ENCODE measurements around the gene KCNIP1.

KCNIP1 gene

DNA sequence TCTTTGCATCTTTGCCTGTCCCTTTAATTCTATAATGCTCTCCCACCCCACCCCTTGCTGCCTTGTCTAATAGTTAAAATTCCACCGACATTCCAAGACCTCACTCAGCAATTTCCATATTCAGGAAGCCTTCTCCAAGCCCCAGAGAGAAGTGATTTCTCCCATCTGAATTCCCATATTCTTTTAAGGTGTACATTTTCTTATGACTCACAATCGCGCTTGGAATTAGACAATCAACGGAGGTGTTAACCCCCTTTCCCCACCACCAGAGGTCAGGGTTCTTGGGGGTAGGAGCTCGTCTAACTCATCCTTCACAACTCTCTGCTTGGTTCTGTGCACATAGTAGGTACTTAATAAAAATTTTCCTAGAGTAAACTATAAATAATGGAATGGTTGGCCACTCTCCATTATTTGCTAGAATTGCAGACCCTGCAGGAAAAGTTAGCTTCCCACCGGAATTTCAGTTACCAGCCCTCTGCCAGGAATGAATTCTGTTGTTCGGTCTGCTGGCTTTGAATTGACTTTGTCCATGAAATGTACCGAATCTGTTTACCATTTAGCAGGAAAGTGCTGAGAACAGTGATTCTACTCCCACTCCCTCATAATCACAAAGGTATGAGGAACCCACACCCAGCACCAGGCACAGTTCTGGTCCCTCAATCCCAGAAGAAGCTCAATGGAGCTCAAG lies 5.0 kb downstream of the KCNIP1 start:
- no peak for DNase-seq (ENCODE audit: low spot score)

DNA sequence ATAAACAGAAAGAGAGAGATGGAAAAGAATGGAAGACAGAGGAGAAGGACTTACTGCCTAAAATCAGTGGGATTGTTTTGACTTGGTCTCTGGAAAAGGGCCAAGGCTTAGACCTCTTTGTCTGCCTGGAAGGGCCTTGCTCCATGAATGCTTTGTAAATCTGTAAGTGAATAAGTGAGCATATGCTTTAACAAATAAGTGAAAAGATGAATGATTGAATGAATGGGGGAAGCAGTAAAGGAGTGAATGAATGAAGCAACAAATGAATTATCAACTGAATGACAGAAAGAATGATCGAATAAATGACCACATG lies 5.5 kb downstream of the KCNIP1 start:
- no peak for DNase-seq (ENCODE audit: low spot score)

DNA sequence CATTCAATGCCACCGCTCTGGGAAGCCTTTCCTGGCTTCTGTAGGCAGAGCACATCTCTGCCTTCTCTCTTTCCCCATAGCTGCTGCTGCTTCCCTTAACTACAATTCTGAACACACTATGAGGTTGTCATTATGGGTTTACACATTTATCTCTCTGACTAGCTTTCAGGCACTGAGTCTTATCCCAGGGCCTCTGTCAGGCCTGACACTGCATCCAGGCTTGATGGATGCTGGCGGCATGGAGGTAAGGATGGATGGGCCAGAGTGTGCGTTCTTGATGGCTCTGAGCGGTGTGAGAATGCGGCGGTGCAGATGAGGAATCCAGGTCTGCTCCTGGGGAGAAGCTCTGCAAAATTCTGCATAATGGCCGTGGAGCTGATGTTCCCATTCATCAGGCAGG lies 6.3 kb downstream of the KCNIP1 start:
- no peak for DNase-seq (ENCODE audit: low spot score)

DNA sequence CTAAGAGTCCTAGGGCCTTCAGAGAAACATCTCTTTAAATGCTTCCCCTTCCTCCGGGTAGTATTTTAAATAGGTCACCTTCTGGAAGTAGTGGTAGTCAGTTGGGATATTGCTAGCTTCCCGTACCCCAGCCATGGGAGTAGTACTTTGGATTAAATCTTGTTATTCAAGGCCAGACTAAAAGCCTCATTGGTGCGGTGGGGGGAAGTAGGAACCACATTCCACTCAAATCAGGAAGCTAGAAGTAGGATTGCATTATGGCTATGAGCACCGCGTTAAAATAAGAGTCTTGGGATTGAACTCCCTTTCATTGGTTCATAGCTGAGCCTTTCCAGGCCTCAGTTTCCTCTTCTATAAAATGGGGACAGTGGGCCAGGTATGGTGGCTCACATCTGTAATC lies 6.7 kb downstream of the KCNIP1 start:
- no peak for DNase-seq (ENCODE audit: low spot score)

DNA sequence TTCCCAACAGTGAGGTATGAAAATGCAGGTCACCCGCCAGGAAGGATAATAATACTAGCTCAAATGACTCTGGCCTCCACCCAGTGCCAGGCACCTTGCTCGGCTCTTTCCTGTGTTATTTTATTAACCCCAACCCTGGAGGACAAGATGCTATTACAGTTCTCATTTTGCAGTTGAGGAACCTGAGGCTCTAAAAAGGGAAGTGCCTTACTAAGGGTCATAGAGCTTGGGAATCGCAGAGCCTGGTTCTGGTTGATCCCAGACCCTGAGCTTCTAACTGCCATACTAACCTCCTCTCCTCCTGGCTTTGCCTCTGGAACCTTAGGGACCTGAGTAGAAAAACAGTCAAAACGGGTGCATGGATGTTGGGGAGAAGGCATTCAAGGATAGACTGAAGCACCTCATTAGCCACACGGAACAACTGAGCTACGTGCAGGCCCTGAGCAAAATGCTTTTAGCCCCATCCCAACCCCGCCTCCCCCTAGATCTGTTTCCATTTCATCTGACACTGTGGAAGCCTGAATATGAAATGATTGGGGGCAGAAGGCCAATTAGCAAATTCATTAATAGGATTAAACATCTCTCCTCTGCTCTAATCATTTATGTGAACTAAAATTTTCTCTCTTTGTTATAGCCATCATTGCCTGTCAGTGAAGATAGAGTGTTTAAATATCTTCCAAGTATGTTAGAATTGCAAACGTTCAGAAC lies 7.9 kb downstream of the KCNIP1 start:
- DNase-seq (ENCODE audit: low spot score): no peak

DNA sequence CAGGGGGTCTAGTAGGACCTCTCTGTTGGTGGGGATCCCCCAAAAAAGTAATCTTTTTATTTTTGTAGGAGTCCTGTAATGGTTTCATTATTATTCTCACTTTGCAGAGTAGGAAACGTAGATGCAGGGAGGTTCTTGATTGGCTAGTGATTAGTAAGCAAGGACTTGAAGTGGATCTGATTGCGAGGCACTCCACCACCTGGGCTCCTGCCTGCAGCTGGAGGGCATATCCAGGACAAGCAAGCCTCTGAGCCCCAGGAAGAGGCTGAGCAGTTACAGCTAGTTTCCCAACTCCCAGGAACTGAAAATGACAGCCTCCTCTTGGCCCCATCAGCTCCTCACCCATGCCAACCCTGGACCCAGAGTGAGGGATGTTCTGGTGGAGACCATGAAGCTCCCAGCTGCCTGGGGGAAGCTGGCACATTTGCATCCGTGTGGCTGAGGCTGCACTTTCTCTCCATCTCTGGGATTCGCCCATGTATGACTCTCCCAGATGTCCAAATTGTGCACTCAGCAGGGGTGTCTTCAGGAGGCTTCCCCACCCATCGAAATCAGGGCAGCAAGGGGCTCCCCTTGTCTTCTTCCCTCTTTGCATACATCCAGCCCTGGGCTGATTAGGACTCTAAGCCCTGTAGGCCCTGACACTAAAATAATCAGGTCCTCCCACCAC lies 10.2 kb downstream of the KCNIP1 start:
- no peak for DNase-seq (ENCODE audit: low spot score)

DNA sequence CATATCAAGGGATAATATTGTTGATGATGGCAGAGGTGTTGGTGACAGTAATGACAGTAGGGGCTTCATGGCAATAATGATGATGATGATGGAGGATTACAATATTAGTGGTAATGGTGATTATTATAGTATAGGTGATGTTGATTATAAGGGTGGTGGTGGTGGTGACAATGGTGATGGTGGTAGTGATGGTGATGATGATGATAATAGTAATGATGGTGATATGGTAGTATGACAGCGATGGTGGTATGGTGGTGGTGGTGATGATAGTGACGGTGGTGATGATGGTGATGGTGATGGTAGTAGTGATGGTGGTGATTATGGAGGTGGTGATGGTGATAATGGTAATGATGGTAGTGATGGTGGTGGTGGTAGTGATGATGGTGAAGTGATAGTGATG lies 13.6 kb downstream of the KCNIP1 start:
- DNase-seq (ENCODE audit: low spot score): no peak

DNA sequence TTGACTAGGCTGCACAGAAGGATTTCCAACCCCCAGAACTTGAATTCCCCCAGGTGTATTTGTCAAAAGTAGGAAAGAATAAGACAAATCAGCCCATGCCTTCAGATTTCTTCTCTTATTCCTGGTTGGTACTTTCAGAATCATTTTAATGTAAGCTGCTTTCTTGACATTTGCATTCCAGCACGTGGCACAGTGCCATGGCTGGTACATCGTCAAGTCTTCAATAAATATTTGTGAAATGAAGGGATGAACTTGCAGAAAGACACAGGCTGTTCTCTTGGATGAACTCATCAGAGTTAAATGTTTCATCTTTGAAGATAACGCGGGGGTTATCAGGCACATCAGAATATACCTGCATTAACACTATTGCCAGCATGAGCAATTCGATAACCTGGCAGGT lies 14.5 kb downstream of the KCNIP1 start:
- no peak for DNase-seq (ENCODE audit: low spot score)

DNA sequence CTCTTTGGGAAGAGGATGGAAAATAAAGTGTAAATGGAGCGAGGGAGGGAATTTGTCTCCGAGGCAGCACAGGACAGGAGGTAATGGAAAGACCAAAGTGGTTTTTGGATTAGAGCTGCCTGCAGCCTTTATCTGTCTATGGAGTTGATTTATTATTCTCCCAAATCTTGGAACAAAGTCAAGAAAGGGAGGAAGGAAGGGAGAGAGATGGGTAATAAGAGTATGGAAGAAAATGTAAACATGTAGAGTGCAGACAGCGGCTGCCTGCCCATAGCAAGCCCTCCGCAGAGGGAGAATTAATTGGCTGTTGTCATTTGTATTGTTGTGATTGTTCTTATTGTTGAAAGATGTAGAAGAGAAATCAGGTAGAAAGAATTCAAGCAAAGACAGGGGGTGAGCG lies 15.7 kb downstream of the KCNIP1 start:
- no peak for DNase-seq (ENCODE audit: low spot score)

DNA sequence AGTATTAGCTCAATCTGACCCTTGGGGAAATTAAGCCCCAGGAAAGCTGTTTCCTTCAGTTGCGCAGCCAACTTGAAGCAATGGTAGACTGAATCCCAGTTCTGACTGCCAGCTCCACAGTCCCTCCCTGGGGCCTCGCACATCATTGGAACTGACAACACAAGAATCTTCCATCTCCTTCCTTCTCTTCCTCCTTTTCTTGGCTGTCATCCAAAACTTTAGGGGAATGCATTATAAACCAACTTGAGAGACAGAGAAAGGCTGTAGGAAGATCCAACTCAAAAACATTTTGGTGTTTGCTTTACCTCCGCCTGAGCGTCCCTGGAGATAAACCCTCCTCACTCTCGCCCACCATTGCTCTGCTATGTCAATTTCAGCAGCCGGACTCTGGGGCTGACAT lies 16.6 kb downstream of the KCNIP1 start:
- no peak for DNase-seq (ENCODE audit: low spot score)

DNA sequence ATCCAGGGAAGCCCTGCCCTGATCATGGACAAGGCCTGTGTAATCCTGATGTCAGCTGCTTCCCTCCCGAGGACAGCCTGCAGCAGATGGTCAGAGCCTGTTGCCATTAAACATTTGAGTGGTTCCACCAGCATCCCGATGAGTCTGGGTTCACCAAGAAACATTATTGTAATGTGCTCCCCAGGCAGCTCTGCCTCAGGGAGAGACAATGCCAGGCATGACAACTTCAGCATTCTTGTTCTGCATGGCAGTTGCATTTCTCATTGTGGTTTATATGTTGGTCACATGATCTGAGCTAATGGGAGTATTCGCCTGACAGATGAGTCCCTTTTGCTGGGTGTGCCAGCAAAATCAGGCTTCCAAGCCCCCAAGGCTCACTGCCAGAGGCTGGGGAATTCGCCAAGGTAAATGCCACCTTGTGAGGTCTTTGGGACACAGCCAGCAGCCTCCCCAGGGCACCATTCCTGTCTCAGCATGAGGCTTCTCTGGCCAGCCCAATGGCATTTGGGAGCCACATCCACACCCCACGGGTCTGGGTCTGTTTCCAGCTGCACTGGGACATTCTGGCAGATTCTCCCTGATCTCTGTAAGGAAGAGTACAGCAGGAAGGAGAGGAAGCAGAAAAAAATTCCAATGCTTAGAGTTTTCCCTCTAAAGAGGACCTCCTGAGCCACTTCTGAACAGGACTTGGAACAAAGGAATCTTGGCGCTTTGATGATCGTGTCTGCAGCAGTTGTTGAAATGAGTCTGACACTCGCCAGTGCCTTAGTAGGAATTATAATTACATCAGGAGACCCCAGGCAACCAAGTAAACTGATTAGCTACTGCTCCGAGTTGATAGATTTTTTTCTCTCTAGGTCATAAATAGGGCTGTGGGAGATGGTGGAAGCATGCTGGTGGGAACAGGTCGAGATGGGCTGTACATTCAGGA lies 18.7 kb downstream of the KCNIP1 start:
- DNase-seq (ENCODE audit: low spot score): peak; percentile 66

DNA sequence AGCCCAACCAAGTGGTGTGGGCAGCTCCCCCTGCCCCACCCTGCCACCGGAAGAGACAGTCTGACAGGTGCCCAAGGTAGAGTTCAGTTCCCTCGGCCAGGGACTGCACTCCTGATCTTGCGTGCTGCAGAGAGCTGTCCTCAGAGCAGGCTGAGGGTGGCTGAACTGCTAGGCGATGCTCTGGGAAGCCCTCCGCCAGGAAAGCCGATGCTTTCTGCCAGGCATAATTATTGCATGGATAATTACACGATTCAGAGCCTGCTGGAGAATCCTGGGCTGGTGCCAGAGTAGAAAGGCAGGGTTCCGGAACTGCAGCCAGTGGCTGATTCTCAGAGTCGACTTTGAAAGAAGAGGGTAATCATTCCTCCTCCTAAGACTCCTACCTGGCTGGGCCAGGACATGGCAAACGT lies 19.3 kb downstream of the KCNIP1 start:
- DNase-seq (ENCODE audit: low spot score): no peak

DNA sequence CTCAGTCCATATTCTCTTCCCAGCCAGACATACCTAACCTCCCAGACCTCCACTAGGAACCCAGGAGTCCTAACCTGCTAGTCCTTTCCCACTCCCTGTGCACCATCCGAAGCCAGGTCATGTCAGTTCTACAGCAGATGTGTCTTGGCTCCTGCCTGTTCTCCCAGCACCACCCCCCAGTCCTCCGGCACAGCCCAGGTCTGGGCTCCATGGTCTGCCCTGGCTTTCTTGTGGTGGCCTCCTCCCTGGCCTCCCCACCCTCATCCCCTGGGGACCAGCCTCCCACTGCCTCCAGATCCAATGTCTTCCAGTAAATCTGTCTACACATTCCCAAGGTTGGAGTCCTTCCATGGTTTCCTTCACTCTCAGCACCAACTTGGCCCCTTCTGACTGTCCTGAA lies 20.0 kb downstream of the KCNIP1 start:
- no peak for DNase-seq (ENCODE audit: low spot score)

DNA sequence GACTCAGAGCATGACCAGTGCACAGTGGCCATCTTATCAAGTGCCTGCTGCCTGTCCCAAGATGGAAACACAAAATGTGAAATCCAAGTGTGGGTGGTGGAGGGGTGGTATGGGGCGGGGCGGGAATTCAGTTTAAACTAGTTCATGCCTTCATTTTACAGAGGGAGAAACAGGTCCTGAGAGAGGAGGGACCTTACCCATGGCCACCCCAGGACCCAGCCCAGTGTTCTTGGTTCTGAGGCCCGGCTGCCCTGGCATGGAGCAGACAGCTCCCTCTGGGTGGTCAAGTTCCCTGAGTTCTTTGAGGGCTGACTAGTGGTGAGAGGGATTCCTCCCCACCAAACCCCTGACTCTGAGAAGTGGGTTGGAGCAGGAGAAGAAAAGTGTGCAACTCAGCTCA lies 20.8 kb downstream of the KCNIP1 start:
- DNase-seq (ENCODE audit: low spot score): no peak

DNA sequence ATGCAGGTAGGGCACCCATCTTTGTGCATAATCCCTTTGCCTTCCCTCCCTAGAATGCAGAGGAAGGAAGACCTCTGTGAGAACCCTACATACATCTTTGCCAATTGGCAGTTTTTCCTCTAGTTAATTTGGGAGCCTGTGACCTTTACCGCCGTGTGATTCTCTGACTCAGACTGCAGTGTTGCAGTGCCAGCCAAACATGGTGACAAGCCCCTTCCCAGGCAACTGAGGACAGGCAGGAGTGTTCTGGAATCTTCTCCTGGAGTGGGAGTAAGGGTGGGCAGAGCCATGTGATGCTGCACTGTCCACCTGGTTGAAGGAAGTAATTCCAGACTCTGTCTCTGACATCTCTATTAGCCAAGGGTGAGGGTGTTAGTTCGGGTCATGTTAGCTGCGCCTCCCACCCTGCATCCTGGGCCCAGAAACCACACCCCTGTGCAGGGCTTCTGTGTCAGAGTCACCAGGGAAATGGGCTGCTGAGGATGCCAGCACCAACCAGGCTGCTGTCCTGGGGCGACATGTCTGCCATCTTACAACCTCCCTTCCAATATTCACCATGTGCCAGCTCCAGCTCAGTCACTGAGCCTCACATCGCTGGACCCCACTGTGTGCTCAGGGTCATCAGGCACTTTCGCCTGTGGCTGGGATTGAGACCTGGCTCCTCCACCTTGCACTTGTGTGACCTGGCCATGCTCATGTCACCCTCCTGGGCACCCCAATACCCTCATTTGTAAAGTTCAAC lies 21.8 kb downstream of the KCNIP1 start:
- no peak for DNase-seq (ENCODE audit: low spot score)

DNA sequence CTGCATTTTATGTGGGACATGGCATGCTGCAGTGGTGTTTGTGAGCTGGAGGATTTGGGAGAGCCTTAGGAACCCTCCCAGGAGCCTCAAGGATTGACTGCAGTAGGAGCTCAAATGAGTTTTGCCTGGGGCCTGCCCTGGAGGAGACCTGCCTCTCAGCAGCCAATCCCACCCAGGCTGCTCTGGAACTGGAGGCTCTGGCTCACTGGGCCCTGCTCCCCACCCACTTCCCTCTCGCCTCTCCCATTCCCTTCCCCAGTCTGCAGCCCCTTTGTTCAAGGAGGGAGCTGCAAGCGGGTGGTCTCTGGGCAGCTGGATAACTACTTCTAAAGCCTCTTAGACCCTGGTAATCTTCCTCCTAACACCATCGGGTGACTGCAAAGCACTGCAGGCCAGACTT lies 24.2 kb downstream of the KCNIP1 start:
- DNase-seq (ENCODE audit: low spot score): no peak

DNA sequence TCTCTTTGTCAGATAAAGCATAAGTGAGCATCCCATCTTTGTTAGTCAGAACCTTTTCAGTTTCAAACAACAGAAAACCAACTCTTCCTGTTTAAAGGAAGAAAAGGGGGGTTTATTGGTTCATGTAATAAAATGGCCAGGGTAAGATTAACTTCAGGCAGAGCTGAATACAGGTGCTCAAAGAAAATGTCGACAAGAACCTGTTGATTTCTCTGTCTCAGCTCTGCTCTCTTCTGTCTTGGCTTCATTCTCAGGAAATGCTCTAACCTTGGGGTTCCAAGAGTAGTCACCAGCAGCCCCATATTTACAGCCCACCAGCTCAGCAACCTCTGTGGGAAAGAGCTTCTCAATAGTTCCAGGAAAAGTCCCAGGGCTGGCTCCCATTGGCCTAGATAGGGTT lies 25.2 kb downstream of the KCNIP1 start:
- no peak for DNase-seq (ENCODE audit: low spot score)

DNA sequence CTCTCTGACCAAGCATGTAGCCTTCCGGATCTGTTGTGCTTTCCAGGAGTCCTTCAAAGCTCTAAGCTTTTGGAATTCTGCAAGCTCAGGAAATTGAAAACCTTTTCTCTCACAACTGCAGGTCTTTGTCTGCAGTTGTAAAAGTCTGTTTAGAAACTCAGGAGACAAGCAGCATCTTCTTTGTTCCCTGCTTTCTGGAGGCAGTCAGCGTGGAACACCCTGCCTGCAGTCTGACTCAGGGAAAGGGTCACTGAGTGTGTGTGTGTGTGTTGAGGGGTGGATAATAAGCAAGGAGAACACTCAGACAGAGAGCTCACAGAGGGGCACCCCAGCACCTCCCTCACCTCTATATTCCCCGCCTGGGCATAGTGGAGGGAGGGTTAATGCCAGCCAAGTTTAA lies 29.1 kb downstream of the KCNIP1 start:
- no peak for DNase-seq (ENCODE audit: low spot score)

DNA sequence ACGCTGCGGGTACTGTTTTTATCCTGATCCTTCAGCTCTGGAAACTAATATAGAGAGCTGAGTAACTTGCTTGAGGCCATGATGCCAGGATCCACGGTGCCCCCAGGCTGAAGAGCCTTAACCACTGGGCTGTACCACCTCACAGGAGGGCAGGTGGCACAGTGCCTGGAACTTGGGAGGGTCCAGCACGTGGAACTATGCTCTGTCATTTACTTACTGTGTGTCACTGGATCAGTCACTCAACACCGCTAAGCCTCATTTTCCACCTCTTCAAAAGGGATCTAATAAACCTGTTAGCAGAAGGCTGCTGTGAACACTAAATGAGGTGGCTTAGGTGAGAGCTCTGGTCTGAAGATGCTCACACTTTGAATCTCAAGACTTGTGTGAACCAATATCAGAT lies 29.6 kb downstream of the KCNIP1 start:
- DNase-seq (ENCODE audit: low spot score): no peak

DNA sequence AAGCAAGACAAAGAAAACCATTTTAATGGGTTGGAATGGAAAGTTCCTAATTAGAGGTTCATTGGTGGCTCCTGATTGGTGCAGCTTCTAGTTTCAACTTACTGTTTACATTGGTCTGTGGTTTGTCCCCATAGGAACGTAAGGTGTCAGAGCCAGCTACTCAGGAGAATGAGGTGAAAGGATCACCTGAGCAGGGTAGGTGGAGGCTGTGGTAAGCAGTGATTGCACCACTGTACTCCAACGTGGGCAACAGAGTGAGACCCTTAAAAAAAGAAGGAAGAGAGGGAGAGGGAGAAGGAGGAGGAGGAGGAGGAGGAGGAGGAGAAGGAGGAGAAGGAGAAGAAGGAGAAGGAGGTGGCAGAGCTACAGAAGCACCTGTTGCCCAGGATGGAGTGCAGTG lies 30.4 kb downstream of the KCNIP1 start:
- DNase-seq (ENCODE audit: low spot score): no peak

DNA sequence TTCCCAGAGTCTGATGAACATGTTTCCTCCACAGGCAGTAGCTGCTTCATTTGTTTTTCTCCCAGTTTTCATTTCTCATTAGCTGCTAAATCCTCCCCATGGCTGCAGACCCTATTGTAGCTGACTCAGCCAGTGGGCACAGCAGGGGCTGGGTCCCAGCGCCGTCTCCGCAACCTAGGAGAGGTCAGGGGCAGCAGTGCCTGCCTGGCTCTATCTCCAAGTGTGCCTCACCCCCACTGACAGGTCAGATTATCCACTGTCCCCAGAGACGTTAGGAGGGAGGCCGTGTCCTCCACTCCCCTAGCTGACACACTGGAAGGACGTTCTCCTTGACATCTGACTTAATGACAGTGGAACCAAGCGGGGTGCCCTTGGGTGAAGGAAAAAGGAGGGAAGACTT lies 31.1 kb downstream of the KCNIP1 start:
- DNase-seq (ENCODE audit: low spot score): no peak

DNA sequence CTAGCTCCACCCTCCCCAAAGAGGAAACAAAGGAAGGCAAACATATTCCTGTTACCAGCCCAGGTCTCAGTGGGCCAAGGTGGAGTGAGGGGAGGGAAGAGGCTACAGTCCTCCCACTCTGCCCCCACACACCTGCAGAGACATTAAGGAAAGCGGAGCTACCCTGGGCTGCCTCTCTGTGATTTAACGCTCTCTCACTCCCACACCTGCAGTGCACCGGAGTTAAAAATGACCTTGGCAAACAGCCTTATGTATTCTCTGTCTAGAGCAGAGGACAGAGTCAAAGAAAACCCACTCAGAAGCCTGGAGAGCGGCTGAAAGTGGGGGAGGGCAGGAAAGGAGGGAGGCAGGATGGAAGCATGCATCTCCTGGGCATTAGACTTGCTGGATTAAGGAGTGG lies 32.7 kb downstream of the KCNIP1 start:
- no peak for DNase-seq (ENCODE audit: low spot score)
